Suprapubic skin (tissue), 4 donors: Measurements from ENCODE around the gene CHAC2. TPM values are rescaled to one million over a fixed set of nuclear protein-coding genes. Genes with fewer than 3 reads are reported as not detected.
"Not testable (repeated sequence)": the region's sequence is repeated elsewhere in the genome, so short reads cannot be mapped to it uniquely, and the experiment has no call there.

Experiments
- DNase-seq, 2 donors: peaks; one replicate each; pipeline ENCODE4 v3.0.0-alpha.2; 2019; ENCODE audit warnings: low spot score in 2 of 2
- H3K27ac ChIP-seq: fragments of 200-600 bp; sonication (generic); one replicate; pipeline ENCODE4 v1.5.1; 2019
- H3K27me3 ChIP-seq: fragments of 200-600 bp; sonication (generic); one replicate; pipeline ENCODE4 v1.5.1; 2019
- H3K36me3 ChIP-seq: fragments of 200-600 bp; sonication (generic); one replicate; pipeline ENCODE4 v1.5.1; 2019
- H3K4me1 ChIP-seq: fragments of 200-600 bp; sonication (generic); one replicate; pipeline ENCODE4 v1.5.1; 2019
- H3K4me3 ChIP-seq: fragments of 200-600 bp; sonication (generic); one replicate; pipeline ENCODE4 v1.5.1; 2019; ENCODE audit warnings: mild to moderate bottlenecking
- H3K9me3 ChIP-seq: fragments of 200-600 bp; sonication (generic); one replicate; pipeline ENCODE4 v1.5.1; 2019
- EP300 ChIP-seq: sonication (generic); formaldehyde crosslinking; IDR thresholded peaks from one replicate; pipeline ENCODE4 v1.6.1; 2017; ENCODE audit warnings: antibody characterized with exemption
- POLR2A ChIP-seq, 2 donors: fragments of 450-650 bp; IDR thresholded peaks; one replicate each; pipeline ENCODE4 v1.6.1; 2017; ENCODE audit warnings: antibody characterized with exemption in 2 of 2, mild to moderate bottlenecking in 2 of 2, moderate library complexity in 2 of 2
- POLR2AphosphoS5 ChIP-seq, 3 donors: sonication (generic); formaldehyde crosslinking; IDR thresholded peaks; one replicate each; pipeline ENCODE4 v1.6.1; 2017; ENCODE audit warnings: antibody characterized with exemption in 3 of 3
- WGBS: methylation state at CpG from one replicate; pipeline ENCODE4 v1.1.5; 2018; 5-methylcytosine and 5-hydroxymethylcytosine counted together
- total RNA-seq, 4 donors: library from RNA; depleted of rRNA; stranded (reverse); fragments of >200 nt; gene quantifications; one replicate each; pipeline ENCODE4 v1.1.0, GENCODE V29; 2016
- TF ChIP-seq, protein P1 (sequence below), 2 donors: fragments of 200-600 bp in 1 of 2; fragments of 450-650 bp in 1 of 2; sonication (generic) in 1 of 2; IDR thresholded peaks; one replicate each; pipeline ENCODE4 v1.5.1; 2016 to 2019; ENCODE audit warnings: antibody characterized with exemption in 2 of 2, mild to moderate bottlenecking in 1 of 2, moderate library complexity in 1 of 2

The CHAC2 gene
- total RNA-seq, 4 donors from 2014 or later = 1.4 to 6.4 (median 3.0) TPM

DNA sequence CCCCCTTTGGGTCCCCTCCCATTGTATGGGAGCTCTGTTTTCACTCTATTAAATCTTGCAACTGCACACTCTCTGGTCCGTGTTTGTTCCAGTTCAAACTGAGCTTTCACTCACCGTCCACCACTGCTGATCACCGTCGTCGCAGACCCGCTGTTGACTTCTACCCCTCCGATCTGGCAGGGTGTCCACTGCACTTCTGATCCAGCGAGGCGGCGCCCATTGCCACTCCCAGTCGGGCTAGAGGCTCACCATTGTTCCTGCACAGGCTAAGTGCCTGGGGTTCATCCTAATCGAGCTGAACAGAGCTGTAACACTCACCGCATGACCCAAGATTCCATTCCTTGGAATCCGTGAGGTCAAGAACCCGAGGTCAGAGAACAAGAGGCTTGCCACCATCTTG lies 11.0 kb upstream of the CHAC2 start:
- Histone ChIP-seq H3K9me3 (no peaks in the 10 kb centered on the region), H3K36me3 (peaks cover 20% of the 10 kb centered on the region), H3K4me3 (no peak overlapping the region), H3K27me3 (no peaks in the 10 kb centered on the region), H3K4me1 (peaks cover 15% of the 10 kb centered on the region), H3K27ac (no peak overlapping the region)
- TF ChIP-seq, protein P1, sequence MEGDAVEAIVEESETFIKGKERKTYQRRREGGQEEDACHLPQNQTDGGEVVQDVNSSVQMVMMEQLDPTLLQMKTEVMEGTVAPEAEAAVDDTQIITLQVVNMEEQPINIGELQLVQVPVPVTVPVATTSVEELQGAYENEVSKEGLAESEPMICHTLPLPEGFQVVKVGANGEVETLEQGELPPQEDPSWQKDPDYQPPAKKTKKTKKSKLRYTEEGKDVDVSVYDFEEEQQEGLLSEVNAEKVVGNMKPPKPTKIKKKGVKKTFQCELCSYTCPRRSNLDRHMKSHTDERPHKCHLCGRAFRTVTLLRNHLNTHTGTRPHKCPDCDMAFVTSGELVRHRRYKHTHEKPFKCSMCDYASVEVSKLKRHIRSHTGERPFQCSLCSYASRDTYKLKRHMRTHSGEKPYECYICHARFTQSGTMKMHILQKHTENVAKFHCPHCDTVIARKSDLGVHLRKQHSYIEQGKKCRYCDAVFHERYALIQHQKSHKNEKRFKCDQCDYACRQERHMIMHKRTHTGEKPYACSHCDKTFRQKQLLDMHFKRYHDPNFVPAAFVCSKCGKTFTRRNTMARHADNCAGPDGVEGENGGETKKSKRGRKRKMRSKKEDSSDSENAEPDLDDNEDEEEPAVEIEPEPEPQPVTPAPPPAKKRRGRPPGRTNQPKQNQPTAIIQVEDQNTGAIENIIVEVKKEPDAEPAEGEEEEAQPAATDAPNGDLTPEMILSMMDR (IDR thresholded peaks at IDR 0.05) = no peak
- no peak for TF ChIP-seq POLR2A (IDR thresholded peaks at IDR 0.05)
- no peak for TF ChIP-seq EP300
- no peak for TF ChIP-seq POLR2AphosphoS5 (IDR thresholded peaks at IDR 0.05)
- DNase-seq = no peak
- WGBS = 93% methylated on average over 14 of the region's 15 CpGs

GRCh38 chr2:53757206-53757605 lies 10.4 kb upstream of the CHAC2 start:
- Histone ChIP-seq H3K36me3 (peaks cover 20% of the 10 kb centered on the region), H3K4me1 (peaks cover 12% of the 10 kb centered on the region)
- not testable (repeated sequence) for H3K27me3 ChIP-seq, DNase-seq, H3K9me3 ChIP-seq, H3K27ac ChIP-seq, H3K4me3 ChIP-seq
- WGBS = 96% methylated on average over 14 of the region's 14 CpGs

DNA sequence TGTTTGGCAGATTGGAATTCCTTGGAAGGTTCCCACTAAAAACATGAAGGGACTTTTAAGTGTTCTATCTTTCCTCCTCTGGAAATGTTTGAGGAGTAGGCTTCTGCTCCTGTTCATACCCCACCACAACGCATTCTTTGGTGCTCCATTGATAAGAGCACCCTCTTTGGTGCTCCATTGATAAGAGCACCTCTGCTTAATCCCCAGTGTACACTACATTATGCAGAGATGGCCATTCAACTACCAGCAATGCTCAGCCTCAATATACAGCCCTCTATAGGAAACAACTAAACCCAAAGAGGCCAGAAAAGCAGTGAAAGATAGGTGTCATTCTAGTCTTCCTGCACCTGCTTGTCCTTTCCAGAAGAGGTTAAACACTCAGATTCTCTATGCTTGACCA lies 1.8 kb upstream of the CHAC2 start:
- Histone ChIP-seq H3K36me3 (peaks cover 3% of the 10 kb centered on the region), H3K4me3 (no peak overlapping the region), H3K4me1 (peaks cover 14% of the 10 kb centered on the region), H3K27ac (no peak overlapping the region), H3K27me3 (no peaks in the 10 kb centered on the region), H3K9me3 (no peaks in the 10 kb centered on the region)
- DNase-seq = no peak
- TF ChIP-seq EP300 = no peak
- TF ChIP-seq, protein P1 (IDR thresholded peaks at IDR 0.05) = no peak
- TF ChIP-seq POLR2A (IDR thresholded peaks at IDR 0.05) = no peak
- no peak for TF ChIP-seq POLR2AphosphoS5 (IDR thresholded peaks at IDR 0.05)
- WGBS = 80% methylated on average over 1 of the region's 1 CpG

DNA sequence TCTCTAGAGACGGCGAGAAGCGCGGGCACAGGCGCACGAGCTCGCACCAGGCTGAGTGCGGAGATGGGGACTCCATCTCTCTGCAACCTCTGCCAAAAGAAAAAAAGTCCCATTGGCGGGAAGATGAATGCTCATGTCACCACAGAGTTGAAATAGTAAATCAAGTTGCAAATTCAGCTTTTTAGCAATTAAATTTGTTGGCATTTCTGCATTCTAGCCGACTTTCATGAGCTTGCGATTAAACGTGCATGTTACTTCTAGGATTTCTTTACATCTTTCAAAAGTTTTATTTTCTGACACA lies 588 bp downstream of the CHAC2 start:
- Histone ChIP-seq H3K27me3 (no peaks in the 10 kb centered on the region), H3K36me3 (peaks cover under 1% of the 10 kb centered on the region), H3K4me3 (peak overlapping the region; percentile 85), H3K27ac (peak overlapping the region; percentile 78), H3K4me1 (peaks cover 14% of the 10 kb centered on the region), H3K9me3 (no peaks in the 10 kb centered on the region)
- TF ChIP-seq EP300 (no peak), POLR2A (IDR thresholded peaks at IDR 0.05) (no peak), POLR2AphosphoS5 (IDR thresholded peaks at IDR 0.05) (no peak)
- TF ChIP-seq, protein P1 (IDR thresholded peaks at IDR 0.05) = no peak
- no peak for DNase-seq
- 2% methylated on average over 12 of the region's 12 CpGs for WGBS

DNA sequence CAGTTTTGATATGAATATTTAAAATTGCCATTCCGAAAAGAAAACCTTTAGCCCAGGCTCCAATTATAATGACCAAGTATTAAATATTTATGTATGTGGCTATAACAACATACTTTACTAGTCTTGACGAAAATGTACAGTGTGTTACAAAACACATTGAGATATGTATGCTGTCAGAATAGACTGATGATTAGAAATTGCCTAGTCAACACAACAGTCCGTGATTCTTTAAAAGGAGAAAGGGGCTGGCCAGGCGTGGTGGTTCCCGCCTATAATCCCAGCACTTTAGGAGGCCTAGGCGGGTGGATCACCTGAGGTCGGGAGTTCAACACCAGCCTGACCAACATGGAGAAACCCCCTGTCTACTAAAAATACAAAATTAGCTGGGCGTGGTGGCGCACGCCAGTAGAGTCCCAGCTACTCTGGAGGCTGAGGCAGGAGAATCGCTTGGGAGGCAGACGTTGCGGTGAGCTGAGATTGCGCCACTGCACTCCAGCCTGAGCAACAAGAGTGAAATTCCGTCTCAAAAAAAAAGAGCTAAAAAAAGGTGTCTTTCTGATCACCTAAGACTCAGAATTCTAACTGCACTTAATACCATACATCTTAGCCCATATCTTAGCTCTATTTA lies 1.8 kb downstream of the CHAC2 start:
- H3K4me3 ChIP-seq = no peak overlapping the region
- no peaks in the 10 kb centered on the region for H3K9me3 ChIP-seq
- H3K27ac ChIP-seq = no peak overlapping the region
- no peak for DNase-seq
- H3K4me1 ChIP-seq = peaks cover 14% of the 10 kb centered on the region
- 93% methylated on average over 15 of the region's 15 CpGs for WGBS
- H3K27me3 ChIP-seq = no peaks in the 10 kb centered on the region
- TF ChIP-seq POLR2A (IDR thresholded peaks at IDR 0.05) (no peak), EP300 (no peak), POLR2AphosphoS5 (IDR thresholded peaks at IDR 0.05) (no peak)
- TF ChIP-seq, protein P1 (IDR thresholded peaks at IDR 0.05) = no peak
- no peaks in the 10 kb centered on the region for H3K36me3 ChIP-seq

DNA sequence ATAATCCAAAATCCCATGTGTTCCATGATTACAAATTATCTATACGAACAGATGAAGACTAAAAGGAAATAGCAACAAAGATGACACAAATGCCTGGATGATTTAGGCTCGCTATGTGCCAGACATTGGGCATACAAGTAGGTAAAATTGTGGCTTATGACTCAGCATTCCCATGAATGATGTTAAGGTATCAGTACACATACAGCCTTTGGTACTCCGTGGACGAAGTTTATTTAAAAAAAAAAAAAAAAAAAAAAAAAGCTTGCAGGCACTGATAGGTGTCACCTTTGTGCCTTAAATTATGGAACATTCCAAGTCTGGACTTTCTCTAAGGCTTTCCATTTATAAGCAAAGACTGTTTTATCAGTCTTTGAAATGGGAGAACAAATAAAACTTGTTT lies 2.7 kb downstream of the CHAC2 start:
- no peak overlapping the region for H3K4me3 ChIP-seq
- WGBS = 75% methylated on average over 4 of the region's 4 CpGs
- H3K9me3 ChIP-seq = no peaks in the 10 kb centered on the region
- no peaks in the 10 kb centered on the region for H3K27me3 ChIP-seq
- peaks cover 14% of the 10 kb centered on the region for H3K4me1 ChIP-seq
- no peak for TF ChIP-seq POLR2A (IDR thresholded peaks at IDR 0.05)
- no peak for TF ChIP-seq EP300
- TF ChIP-seq, protein P1 (IDR thresholded peaks at IDR 0.05) = no peak
- no peak for TF ChIP-seq POLR2AphosphoS5 (IDR thresholded peaks at IDR 0.05)
- H3K27ac ChIP-seq = no peak overlapping the region
- DNase-seq = no peak
- H3K36me3 ChIP-seq = no peaks in the 10 kb centered on the region
